Glomerular endothelial cell (primary cell): ENCODE measurements around the gene DNAJC8. TPM values are rescaled to one million over a fixed set of nuclear protein-coding genes. Genes with fewer than 3 reads are reported as not detected.

Experiments
- DNase-seq: peaks from one replicate; pipeline ENCODE4 v3.0.0-alpha.2; 2011; ENCODE audit warnings: low read depth, low spot score; ENCODE audit errors: extremely low read depth
- total RNA-seq: library from RNA; depleted of rRNA; stranded (reverse); fragments of >200 nt; gene quantifications from 2 replicates; pipeline ENCODE4 v1.2.3, GENCODE V29; 2015

Gene DNAJC8
- total RNA-seq, 1 donor from 2014 or later, result 73.9 TPM

- peak; percentile 36 for DNase-seq
These were observed 23.9 kb downstream of the DNAJC8 start for GRCh38 chr1:28208818-28209441.

- no peak for DNase-seq
These were observed 27.6 kb downstream of the DNAJC8 start for GRCh38 chr1:28205243-28205642.

- no peak for DNase-seq
These were observed 32.5 kb downstream of the DNAJC8 start for GRCh38 chr1:28200234-28200873.

GRCh38 chr1:28199328-28200233 is 33.2 kb downstream of the DNAJC8 start:
- no peak for DNase-seq

- DNase-seq, result no peak
These were observed 35.0 kb downstream of the DNAJC8 start for GRCh38 chr1:28197682-28198415.

GRCh38 chr1:28196330-28196729 is 36.5 kb downstream of the DNAJC8 start:
- no peak for DNase-seq

- no peak for DNase-seq
These were observed 37.0 kb downstream of the DNAJC8 start for GRCh38 chr1:28195780-28196179.

- no peak for DNase-seq
These were observed 38.3 kb downstream of the DNAJC8 start for GRCh38 chr1:28194326-28195035.

- no peak for DNase-seq
These were observed 39.1 kb downstream of the DNAJC8 start for GRCh38 chr1:28193701-28194161.

GRCh38 chr1:28190996-28191645 is 41.7 kb downstream of the DNAJC8 start:
- DNase-seq, result no peak

- DNase-seq, result no peak
These were observed 42.4 kb downstream of the DNAJC8 start for GRCh38 chr1:28190337-28190979.

- no peak for DNase-seq
These were observed 47.8 kb downstream of the DNAJC8 start for GRCh38 chr1:28185071-28185470.

- no peak for DNase-seq
These were observed 52.2 kb downstream of the DNAJC8 start for GRCh38 chr1:28180306-28181305.

GRCh38 chr1:28178690-28179485 is 53.9 kb downstream of the DNAJC8 start:
- DNase-seq, result no peak

- no peak for DNase-seq
These were observed 56.0 kb downstream of the DNAJC8 start, which contains the start of gene PTAFR for GRCh38 chr1:28176492-28177470. Gene PTAFR, minus strand, starts transcription at chr1:28176690. Its CDS starts 25,669 bp downstream, at chr1:28151021.

- DNase-seq, result no peak
These were observed 56.8 kb downstream of the DNAJC8 start for GRCh38 chr1:28175955-28176485.
